ENCODE results near the gene ADAMTSL3. TPM values are rescaled to one million over a fixed set of nuclear protein-coding genes. Genes with fewer than 3 reads are reported as not detected.
A peak's percentile ranks its signal among the peaks of the same experiment; 100 is the strongest.
"Not testable (repeated sequence)": the region's sequence is repeated elsewhere in the genome, so short reads cannot be mapped to it uniquely, and the experiment has no call there.

The ADAMTSL3 gene
- total RNA-seq, 1 donor from 2014 or later, result 0.05 TPM

GRCh38 chr15:83961311-83961710 is 307.4 kb downstream of the ADAMTSL3 start:
- DNase-seq (ENCODE audit: low read depth), result no peak

GRCh38 chr15:83964967-83965366 is 311.0 kb downstream of the ADAMTSL3 start:
- DNase-seq (ENCODE audit: low read depth), result not testable (repeated sequence)

- no peak for DNase-seq (ENCODE audit: low read depth)
Measured at GRCh38 chr15:83970295-83970890, 316.5 kb downstream of the ADAMTSL3 start.

DNA sequence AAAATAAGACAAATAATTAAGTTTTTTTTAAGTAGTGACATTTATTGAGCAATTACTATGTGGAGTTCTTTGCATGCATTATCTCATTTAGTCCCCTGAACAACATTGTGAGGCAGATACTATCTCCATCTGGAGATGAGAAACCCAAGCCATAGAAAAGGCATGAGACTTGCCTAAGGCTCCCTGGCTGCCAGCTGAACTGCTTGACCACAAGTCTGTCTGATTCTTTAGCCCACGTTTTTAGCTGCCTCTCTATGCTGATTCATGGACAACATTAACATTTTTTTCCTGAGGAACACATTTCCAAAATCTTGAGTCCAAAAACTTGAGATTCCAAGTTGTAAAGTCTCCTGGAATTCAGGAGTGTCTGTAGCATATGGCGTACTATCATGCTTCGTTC is 318.1 kb downstream of the ADAMTSL3 start:
- DNase-seq (ENCODE audit: low read depth), result no peak

- no peak for DNase-seq (ENCODE audit: low read depth)
Measured at GRCh38 chr15:83973816-83974215, 319.9 kb downstream of the ADAMTSL3 start.

- DNase-seq (ENCODE audit: low read depth), result no peak
Measured at GRCh38 chr15:83977992-83978391, 324.1 kb downstream of the ADAMTSL3 start.

GRCh38 chr15:83978588-83978987 is 324.7 kb downstream of the ADAMTSL3 start:
- DNase-seq (ENCODE audit: low read depth), result peak; percentile 18

DNA sequence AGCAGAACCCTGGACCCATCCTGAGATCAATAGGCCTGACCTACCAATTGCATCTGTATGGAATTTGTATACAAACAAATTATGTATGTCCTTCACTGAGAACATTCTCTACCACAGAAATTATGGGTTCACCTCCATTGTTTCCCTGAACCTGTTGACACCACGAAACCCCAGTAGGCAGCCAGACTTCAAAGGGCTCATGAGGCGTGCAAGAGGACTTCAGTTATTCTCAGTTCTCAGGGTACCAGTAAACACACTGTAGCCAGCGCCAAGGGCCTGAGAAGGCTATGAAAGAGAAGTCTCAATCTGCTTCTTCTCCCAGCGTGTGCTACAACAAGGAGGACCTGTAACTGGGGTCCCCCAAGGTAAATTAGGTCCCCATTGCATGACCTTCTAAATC is 326.7 kb downstream of the ADAMTSL3 start:
- DNase-seq (ENCODE audit: low read depth), result no peak

- no peak for DNase-seq (ENCODE audit: low read depth)
Measured at GRCh38 chr15:83982748-83983147, 328.8 kb downstream of the ADAMTSL3 start.

DNA sequence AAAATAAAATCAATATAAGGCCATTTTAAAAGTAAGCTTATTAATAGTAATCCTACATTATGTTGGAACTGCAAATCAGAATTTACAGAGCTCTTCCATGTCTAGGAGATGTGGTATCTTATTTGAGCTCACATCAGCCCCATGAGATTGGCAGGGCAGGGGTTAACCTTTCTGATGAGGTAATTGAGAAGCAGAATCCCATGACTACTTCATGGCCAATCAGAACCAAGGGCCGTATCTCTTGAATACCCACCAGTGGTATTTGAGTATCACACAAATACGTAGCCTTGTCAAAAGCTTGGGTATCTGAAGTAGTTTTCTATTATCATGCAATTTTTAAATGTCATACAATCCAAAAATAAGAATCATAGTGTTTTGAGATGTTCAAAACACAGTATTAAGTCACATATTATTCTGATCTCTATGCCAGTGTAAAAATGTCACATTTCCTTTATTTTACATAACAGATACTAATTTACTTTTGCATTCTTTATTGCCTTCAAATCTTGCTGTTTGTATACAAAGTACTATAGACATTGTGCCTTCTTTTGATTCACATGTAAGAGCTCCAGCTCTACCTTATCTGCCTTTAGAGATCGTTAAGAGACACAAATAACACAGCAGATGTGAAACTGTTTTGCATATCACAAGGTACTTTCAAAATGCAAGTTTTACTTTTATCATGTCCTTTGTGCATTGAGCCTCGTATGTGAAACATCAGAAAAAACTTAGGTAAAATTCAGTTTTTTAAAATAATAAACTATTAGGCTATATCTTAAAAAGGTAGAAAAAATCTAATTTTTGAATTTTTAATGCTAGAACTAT is 329.9 kb downstream of the ADAMTSL3 start:
- no peak for DNase-seq (ENCODE audit: low read depth)

DNA sequence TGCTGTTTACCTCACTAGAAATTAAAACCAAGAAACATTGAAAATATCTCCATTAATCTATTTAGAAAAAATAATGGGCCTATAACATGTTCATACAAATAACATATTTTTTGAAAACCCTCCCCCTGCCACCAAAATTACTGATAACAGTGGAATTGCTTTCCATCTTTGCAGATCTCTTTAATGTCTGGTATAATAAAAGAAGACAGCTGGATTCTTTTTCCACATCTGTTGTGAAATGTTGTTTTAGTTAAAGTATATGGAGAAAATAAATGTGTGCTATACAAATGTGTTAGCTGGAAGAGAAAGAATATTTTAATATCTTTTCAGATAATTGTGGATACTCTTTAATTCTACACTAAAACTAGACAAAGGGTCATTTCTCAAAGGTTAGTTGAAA is 330.7 kb downstream of the ADAMTSL3 start:
- DNase-seq (ENCODE audit: low read depth), result no peak

DNA sequence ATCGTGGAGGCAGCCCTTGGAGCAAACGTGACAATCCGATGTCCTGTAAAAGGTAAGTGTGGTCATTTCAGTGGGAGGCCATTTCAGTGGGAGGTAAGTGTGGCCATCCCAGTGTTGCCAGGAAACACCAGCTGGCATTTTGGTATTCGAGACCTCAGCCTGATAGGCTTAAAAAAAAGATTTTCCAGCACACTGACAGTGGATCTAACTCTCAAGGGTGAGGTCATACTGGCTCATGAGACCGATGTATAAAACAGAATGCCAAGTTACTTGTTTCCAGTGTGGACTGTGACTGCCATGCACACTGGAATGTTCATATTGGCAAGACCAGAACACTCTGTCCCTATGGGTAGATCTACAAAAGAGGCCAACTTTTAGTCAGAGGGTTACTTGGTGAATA is 337.2 kb downstream of the ADAMTSL3 start:
- DNase-seq (ENCODE audit: low read depth), result peak; percentile 85

DNA sequence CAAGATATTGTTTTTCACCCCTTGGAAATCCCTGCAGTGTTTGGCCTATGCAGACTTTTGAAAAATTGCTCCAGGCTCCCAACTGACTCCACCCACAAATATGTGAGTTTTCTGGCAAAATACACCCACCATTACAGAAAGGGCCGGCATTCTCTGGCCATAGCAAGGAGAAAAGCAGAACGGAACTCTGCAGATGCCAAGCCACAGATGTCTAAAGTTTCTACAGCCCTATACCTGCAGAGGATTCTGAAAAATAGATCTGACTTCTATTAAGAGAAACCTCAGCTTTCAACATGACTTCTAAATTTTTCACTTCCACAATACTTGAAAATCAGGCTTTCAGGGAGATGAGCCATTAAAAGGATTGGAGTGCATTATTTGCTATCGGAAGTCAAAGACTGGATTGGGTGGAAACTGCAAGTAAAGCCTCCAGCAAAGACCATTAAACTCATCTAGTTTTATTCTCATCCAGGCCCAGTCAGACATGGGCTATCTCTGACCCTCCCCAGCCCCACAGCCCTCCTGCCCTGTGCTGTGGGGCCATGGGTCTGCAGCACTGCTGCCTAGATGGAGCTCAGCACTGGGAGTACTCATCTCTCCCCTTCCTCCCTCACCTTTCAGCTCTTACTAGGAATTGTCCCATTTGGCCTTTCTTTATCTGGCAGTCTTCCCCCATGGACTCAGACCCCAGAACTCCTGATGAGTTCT is 338.6 kb downstream of the ADAMTSL3 start:
- DNase-seq (ENCODE audit: low read depth), result no peak

- no peak for DNase-seq (ENCODE audit: low read depth)
Measured at GRCh38 chr15:83993591-83993990, 339.7 kb downstream of the ADAMTSL3 start.

DNA sequence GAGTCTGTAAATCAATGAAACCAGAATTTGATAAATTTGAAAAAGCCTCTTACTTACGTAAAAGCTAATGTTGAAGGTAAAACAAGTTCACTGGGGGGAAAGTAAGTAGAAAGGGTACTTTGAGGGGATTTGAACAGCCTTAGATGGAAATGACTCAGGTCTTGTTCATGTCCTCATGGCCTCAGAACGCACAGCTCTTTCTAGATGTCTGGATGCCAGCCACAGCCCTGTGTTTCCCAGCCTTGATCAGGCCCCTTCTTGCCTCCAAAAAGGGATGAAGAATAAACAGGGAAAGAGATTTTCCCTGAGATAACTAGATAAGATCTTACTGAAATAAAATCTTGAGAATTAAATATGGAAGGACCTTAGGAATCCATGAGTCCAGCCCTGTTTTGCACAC is 344.6 kb downstream of the ADAMTSL3 start:
- DNase-seq (ENCODE audit: low read depth), result no peak

DNA sequence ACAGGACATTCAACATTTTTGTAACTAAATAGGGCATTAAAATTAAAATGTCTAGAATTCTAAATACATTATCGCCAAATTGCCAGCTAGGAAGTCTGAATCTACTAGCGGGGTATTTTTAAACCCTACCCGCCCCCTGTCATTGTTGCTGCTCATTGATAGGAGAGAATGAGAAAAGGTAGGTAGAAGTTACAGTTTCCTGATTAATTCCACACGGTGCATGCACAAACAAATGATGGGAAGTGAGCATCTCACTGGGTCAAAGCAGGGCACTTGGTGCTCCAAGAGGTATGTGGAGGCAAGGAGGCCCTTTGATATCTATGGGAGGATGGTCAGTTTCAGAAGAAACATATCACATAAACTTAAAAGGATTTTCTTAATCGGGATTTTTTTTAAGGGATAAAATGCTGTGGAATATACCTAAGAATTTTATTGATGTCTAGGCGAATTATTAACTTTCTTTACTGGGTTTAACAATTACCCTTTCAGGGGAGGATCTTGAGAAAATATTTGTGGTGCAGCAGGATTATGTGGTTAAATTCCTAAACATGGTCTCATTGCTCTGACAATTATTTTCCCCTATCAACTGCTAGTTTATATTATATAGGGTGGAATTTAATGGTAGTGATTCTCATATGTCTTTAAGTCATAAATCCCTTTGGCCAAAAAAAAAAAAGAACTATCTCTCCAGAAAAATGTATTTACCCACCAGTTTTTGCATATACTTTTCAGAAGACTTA is 345.6 kb downstream of the ADAMTSL3 start:
- DNase-seq (ENCODE audit: low read depth), result peak; percentile 47

DNA sequence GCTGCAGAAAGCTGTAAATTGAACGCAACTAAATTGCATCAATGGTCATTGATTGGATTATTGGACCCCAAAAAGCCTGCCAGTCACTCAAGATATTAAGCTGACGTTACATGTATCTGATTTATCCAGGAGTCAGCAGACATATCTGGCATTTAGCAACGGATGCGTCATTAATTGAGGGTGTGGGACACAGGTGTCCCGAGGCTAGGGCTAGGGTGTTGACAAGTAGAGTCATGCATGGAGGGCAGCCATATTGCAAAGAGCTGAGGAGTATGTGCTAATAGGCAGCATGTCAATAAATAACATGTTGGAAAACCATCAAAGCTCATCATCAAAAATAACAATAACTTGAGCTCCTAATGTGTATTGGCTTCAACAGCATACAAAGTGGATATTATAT is 347.1 kb downstream of the ADAMTSL3 start:
- no peak for DNase-seq (ENCODE audit: low read depth)

DNA sequence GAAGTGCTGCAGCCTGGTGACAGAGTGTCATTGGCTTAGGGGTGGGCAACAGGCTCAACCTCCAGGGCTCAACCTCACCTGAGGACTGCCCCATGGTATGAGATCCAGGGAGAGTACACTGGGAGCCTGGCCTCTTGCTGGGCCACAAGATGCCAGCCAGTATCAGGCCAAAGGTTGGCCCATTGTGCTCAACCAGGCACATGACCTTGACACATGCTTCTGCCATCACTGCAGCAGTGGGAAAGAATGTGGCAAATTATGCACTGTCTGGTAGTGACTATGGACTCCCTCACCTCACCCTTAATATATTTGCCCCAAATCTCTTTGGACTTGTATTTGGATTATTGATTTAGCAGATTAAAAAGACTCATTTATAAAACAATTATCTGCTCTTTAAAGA is 347.7 kb downstream of the ADAMTSL3 start:
- DNase-seq (ENCODE audit: low read depth), result no peak

- no peak for DNase-seq (ENCODE audit: low read depth)
Measured at GRCh38 chr15:84003791-84004503, 350.0 kb downstream of the ADAMTSL3 start.

DNA sequence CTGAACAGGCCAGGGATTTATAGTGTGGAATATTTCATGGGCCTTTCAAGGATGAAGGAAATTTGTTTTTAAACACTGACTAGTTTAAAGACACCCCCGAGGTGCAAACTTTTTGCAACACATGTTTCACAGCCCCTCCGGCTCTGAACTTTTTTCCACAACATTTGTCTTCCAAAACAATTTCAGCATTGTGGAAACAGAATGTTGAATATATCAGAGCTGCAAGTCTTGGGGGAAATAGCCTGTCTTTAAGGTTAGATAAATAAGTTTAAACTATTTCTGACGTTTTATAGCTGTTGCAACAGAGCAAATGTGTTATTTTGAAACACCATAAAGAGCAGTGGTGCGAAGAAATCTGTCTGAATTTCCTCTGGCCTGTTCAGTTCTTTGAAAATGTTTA is 352.5 kb downstream of the ADAMTSL3 start:
- DNase-seq (ENCODE audit: low read depth), result no peak

DNA sequence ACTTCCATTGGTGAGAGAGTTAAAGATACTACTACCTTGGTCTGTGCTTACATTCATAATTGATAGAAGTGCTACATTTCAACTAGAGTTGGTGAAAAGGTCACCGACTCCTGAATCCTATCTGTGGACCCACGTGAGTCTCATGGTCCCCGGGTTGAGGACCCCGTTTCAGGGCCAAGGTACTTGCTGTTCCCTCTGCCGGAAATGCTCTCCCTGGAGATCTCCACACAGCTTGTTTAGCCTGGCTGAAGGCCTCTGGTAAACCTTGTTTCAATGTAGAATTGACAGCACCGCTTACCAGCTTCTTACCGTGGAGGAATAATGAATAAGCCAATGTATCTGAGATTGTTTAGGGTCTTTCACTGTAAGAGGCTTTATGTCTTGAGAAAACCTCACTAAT is 355.7 kb downstream of the ADAMTSL3 start:
- no peak for DNase-seq (ENCODE audit: low read depth)
